DMS 273 (cell line): ENCODE results near the gene UBE2QL1.
A peak's percentile ranks its signal among the peaks of the same experiment; 100 is the strongest.

ENCODE experiments used
- DNase-seq: peaks from one replicate; lab custom pipeline; 2025; ENCODE audit not compliant: unreplicated experiment; lab: John Stamatoyannopoulos, UW

The UBE2QL1 gene

DNA sequence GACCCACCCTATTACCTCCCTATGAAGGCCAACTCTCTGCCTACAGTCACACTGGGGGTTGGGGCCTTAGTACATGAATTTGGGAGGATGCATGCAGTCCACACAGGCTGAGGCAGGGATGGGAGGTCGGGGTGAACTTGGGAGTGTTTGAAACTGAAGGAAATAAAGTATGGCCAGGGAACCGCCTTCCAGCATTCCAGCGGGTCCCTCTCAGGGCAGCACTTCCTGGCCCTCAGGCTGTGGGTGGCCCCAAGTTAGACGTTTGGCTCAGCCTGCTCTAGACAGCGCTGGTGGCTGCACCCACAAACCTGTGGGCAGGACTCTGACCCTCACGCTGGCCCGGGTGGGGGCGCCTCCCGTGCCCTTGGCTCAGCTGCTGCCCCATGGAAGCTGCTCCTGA, 74.3 kb downstream of the UBE2QL1 start:
- DNase-seq = no peak

DNA sequence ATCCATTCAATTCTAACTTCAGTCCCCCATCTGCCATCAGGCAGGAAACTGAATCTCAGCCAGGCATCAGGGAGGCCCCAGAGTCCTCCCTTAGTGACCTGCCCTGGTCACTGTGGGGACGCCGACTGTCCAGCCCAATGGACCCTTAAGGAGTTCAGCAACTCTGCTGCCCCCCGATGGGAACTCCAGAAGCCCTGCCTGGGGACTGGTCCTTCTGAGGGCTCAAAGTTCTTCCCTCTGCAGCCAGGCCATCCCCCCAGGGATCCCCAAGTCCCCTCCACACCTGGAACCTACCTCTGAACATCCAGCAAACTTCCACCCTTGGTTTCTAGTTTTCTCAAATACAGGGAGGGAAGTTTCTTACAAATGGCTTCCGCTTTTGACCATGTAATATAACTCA, 76.8 kb downstream of the UBE2QL1 start:
- no peak for DNase-seq

DNA sequence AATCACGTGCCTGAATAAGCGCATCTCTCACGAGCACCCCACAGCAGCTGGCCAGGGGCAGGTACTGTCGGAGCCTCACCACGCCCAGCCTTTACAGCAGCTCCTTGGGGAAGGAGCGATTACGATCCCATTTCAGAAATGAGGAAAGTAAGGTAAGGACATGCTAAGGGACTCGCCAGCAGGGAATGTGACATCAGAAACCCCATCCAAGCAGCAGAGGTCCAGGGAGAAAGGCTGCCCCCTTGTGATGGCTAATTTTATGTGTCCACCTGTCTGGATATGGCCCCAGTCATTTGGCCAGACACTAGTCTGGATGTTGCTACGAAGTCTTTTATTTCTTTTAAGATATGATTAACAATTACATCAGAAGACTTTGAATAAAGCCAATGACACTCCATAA, 77.3 kb downstream of the UBE2QL1 start:
- DNase-seq = peak; percentile 30

DNA sequence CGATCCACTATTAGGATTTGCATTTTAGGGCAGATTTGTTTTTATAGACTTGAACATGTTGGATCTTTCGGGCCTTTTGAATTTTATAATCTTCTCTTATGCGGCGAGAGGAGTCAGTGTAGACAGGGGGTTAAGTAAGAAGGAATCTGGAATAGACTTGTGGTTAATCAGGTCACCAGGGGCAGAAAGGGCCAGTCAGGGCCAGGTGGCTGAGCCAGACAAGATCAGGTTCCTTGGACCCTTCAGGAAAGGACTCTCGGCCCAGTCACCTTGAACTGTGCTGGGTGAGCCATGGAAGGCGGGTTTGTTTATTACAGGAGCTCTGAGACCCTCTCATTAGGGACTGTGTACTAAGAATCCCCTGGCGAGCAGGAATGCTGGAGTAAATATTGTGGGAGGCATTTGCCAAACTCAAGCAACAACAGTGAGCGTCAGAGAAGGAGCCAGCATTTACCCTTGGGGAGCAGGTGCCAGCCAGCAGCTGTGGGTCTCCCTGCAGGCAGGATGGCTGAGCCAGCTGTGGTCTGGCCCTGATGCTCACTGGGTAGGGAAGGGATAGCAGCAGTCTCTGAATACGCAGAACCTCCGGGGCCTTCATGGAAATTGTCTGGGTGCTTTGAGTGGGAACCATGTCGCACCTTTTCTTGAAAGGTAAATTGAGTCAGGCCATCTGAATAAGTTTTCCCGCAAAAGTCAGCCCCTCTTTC, 79.2 kb downstream of the UBE2QL1 start:
- no peak for DNase-seq

DNA sequence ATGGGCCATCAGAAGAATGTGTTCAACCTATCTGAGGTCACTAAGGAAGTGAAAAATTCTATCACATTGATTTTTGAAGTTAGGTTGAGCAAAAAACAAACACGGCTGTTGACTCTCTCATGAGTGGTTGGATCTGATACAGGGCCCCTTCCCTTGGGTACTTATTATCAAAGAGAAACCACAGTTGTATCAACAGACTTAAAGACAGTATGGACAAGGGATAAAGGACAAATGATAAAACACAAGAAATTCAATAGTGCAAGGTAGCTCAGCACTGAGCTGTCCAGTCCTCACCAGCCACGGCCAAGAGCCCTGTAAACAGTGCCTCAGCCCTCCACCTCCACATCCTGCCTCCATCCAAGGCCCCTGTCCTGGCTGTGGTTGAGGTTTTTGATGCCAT, 86.9 kb downstream of the UBE2QL1 start:
- no peak for DNase-seq

DNA sequence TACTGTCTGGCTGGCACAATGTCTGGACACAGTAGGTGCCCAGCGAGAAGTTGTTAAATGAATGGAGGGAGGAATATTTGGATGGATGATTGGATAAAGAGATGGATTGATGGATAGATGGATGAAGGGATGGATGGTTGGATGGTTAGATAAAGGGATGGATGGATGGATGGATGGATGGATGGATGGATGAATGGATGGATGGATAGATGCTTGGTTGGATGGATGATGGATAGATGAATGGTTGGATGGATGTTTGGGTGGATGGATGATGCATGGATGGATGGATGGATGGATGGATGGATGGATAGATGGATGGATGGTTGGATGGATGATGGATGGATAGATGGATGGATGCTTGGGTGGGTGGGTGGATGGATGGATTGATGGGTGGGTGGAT, 90.4 kb downstream of the UBE2QL1 start:
- DNase-seq = no peak

DNA sequence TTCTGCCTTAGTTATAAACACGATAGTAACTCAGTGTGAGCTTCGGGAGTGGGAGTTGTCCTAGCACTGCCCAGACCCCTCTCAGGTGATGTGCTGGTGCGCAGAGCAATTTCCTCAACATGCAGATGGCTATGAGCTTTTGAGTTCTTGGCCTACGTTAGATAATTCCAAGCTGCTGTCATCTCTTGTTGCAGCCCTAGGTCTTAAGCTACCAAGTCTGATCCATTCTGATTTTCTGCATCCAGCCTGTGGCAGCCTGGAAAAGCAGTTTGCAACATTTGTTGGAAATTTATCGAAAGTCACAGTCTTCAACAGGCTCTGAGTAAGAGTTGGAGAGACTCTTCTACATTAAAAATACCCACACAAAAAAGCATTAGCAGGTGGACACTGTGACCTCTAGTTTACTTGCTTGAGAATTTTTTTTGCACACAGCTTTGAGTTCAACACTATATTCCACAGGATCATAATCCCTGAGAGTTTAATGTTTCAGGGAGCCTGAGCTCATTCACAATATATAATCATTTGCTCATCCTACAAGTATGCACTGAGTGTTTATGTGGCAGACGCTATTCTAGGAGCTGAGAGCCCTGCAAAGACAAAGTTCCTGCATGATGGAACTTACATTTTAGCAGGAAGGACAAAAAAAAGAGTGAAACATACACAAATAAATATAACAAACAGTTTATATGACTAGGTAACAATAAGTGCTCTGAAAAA, 91.6 kb downstream of the UBE2QL1 start:
- DNase-seq = no peak

DNA sequence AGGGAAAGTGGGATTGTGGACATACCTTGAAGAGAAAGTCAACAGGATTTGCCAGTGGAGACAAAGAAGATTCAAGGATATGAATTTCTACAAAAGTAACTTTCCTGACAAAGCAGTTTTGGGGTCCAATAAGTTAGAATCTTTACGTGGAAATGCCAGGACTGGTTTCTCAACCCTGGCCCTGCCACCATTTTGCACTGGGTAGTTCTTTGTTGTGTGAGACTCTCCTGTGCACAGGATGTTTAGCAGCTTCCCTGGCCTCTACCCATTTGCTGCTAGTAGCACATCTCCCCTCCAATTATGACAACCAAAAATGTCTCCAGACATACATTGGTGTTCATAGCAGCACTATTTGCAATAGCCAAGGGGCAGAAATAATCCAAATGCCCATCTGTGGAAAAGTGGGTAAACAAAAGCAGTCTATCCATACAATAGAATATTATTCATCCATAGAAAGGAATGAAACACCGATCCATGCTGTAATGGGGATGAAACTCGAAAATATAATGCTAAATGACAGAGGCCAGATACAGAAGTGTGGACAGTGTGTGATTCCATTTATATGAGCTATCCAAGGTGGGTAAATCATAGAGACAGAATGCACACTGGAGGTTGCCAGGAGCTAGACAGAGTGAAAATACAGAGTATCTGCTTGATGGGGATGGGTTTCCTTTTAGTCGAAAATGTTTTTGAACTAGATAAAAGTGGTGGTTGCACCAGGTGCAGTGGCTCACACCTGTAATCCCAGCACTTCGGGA, 92.8 kb downstream of the UBE2QL1 start:
- DNase-seq = no peak

DNA sequence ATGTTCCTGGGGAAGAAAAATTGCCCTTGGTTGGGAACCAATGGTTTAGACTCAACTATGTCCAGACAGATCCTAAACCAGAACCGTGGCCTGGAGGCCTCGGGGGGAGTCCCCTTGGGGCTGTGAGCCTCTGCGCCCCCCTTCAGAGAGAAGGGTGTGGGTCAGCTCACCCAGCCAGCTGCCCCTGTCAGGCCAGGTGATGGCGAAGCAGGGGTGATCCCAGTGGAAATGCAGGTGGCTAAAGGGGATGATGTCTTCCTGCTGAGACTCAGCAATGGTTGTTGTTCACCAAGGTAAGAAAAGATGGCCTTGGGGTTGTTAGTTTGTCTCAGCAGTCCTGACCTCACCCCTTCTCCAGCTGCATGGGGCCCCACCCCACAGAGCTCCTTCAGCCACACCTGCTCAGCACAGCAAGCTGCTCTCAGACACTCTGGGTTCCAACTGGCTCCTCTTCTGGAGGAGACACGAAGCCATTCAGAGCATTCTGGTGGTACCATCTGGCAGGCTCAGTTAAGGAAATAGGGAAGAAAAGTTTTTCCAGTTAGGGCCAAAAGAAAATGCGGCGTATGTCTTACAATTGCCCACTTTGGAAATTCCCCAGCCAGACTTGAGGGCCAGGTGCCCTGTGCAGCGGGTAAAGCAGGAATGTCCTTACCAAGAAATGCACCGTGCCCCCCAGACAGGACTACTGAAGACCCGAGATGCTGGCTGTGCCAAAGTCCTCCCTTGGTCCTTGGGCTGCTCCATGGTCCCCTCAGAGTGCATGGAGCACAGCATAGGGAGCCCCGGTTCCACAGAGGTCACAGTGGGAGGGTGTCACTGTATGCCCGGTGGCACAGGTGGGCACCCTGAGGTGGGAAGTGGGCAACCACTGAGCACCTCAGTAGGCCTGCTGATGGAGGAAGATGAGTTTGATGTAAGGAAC, 94.0 kb downstream of the UBE2QL1 start:
- no peak for DNase-seq

DNA sequence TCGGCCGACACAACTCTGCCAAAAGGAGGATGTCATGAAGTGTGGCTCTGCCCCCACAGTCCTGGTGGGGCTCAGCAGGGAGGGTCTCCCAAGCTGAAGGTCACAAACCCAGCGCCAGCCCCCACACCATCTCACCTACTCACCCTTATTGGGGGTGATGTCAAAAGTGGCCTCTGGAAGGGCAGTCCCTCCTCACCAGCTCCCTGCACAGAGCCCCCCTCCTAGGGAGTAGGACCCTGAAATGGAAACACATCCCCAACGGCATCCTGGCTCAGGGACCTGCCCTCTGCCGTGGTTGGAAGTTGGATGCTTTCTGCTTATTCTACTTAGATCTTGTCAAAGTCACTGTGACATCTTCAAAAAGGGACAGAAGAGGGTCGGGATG, 94.7 kb downstream of the UBE2QL1 start:
- no peak for DNase-seq

DNA sequence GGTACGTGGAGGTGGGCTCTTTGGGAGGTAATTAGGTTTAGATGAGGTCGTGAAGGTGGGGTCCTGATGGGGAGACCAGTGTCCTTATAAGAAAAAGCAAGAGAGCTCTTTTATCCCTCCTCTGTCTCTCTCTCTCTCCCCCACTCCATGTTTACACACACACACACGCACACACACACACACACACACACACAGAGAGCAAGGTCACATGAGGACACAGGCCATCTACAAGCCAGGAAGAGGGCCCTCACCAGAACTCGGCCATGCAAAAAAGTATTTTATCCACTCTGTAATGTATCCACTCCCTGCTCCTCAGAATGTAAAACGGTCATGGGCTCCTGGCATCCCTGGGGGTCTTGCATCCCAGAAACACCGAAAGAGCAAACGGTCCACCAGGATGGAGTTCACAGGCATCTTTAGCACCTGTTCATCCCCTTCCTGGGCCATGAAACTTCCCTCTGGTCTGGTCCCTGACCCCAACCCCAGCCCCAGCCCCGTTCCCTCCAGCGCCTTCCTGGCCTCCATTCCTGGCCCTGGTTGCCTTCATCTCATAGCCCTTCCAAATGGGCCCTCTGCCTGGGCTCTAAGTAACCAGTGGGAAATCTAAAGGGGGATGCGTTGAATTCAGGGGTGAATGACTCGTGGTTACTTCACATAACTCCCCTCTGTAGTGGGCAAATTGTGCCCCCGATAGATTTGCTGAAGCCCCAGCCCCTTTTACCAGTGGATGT, 95.3 kb downstream of the UBE2QL1 start:
- DNase-seq = no peak
